Type B pancreatic cell (in vitro differentiated cells): ENCODE results near the gene PHKB. TPM values are rescaled to one million over a fixed set of nuclear protein-coding genes. Genes with fewer than 3 reads are reported as not detected.

Experiments
- DNase-seq: peaks from one replicate; pipeline ENCODE4 v3.0.0; 2021; ENCODE audit warnings: mixed read lengths; ENCODE audit not compliant: unreplicated experiment; ENCODE audit errors: extremely low spot score
- H3K27ac Mint-ChIP-seq: 2 replicates; pipeline ENCODE4 v1.8.0; 2021; ENCODE audit warnings: mild to moderate bottlenecking, mixed read lengths
- H3K27me3 Mint-ChIP-seq: 2 replicates; pipeline ENCODE4 v1.8.0; 2021; ENCODE audit warnings: mixed read lengths
- H3K36me3 Mint-ChIP-seq: 2 replicates; pipeline ENCODE4 v1.8.0; 2021; ENCODE audit warnings: mixed read lengths
- H3K4me1 Mint-ChIP-seq: one replicate; pipeline ENCODE4 v1.8.0; 2021; ENCODE audit warnings: mixed read lengths; ENCODE audit not compliant: unreplicated experiment
- H3K4me3 Mint-ChIP-seq: 2 replicates; pipeline ENCODE4 v1.8.0; 2021; ENCODE audit warnings: mild to moderate bottlenecking, mixed read lengths
- H3K9me3 Mint-ChIP-seq: 2 replicates; pipeline ENCODE4 v1.8.0; 2021; ENCODE audit warnings: mixed read lengths
- CTCF ChIP-seq: fragments of 200-600 bp; sonication (generic); conservative IDR thresholded peaks from 2 replicates; pipeline ENCODE4 v1.5.0; 2021; ENCODE audit warnings: antibody characterized with exemption, mild to moderate bottlenecking
- total RNA-seq: library from RNA; stranded (reverse); gene quantifications from 2 replicates; pipeline ENCODE4 v1.2.1, GENCODE V29; 2021; ENCODE audit warnings: low replicate concordance

Gene PHKB
- total RNA-seq, 1 donor from 2014 or later: 72.9 TPM

- Mint-ChIP-seq H3K27ac (no peak overlapping the region), H3K4me3 (no peak overlapping the region), H3K4me1 (no peaks in the 10 kb centered on the region), H3K9me3 (no peaks in the 10 kb centered on the region), H3K36me3 (peaks cover 22% of the 10 kb centered on the region), H3K27me3 (no peaks in the 10 kb centered on the region)
- TF ChIP-seq CTCF: no peak
- no peak for DNase-seq
Observed at GRCh38 chr16:47700857-47701587, 239.9 kb downstream of the PHKB start.

DNA sequence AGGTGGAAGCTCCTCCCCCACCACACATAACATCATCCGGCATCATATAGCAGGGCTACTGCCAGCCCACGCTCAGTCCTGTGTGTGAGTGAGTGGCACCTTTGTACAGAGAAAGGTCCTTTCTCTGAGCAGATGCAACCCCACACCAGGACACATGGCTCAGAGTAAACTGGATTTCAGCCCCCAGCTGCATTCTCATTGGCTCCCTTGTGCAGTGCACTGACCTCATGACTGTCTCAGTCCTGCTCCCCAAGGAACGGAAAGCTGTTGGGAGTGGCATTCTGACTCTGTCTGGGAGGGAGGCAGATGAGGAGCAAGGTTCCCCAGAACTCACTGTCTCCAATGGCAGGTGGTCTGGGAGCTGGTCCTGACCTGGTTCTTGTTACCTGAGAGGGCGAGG, 244.1 kb downstream of the PHKB start:
- no peak for DNase-seq
- no peak for TF ChIP-seq CTCF
- no peaks in the 10 kb centered on the region for H3K9me3 Mint-ChIP-seq
- no peaks in the 10 kb centered on the region for H3K4me1 Mint-ChIP-seq
- peaks cover 5% of the 10 kb centered on the region for H3K36me3 Mint-ChIP-seq
- H3K27ac Mint-ChIP-seq: no peak overlapping the region
- no peak overlapping the region for H3K4me3 Mint-ChIP-seq
- no peaks in the 10 kb centered on the region for H3K27me3 Mint-ChIP-seq

GRCh38 chr16:47711809-47712208, 250.7 kb downstream of the PHKB start:
- Mint-ChIP-seq H3K4me1 (peaks cover 4% of the 10 kb centered on the region), H3K27me3 (peaks cover 4% of the 10 kb centered on the region)

DNA sequence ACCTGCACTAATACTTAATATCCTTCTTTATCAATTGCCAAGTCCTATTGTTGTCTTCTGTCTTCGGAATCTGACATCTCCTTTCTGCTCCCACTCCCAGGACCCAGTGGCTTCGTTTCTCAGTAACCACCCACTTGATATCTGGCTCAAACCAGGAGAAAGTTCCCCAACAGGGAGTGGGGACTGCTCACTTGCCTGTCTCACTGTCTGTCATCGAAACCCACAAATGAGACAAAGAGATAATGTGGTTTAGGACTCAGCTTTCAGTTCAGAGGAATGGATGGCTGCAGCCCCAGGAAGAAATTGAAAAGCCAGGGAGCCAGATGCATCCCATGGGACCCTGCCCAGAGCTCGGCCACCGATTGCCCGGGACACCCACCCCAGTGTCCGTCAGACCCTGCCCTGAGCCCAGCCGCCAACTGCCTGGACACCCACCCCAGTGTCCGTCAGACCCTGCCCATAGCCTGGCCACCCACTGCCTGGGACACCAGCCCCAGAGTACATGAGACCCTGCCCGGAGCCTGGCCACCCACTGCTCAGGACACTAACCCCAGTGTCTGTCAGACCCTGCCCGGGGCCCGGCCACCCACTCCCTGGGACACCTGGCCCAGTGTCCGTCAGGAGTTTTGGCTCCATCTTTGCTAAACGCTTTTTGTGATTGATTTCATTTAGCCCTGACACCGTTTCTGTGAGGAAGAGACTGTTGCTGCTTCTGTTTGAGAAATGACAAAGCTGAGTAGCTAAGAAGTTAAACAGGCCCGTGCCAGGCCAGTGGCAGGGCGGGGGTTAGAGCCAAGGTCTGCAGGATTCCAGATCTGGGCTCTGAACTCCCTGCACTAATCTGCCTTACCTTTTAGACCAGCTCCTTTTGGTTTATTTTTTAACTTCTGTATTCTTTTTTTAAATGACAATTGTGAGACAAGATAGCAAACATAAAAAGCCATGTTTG, 251.4 kb downstream of the PHKB start:
- Mint-ChIP-seq H3K27me3 (peaks cover 4% of the 10 kb centered on the region), H3K9me3 (no peaks in the 10 kb centered on the region), H3K4me1 (peaks cover 4% of the 10 kb centered on the region), H3K4me3 (no peak overlapping the region), H3K27ac (peak overlapping the region; percentile 30), H3K36me3 (no peaks in the 10 kb centered on the region)
- no peak for DNase-seq
- TF ChIP-seq CTCF: no peak

More at GRCh38 chr16:47711809-47712208, 250.7 kb downstream of the PHKB start:
- Mint-ChIP-seq H3K36me3 (no peaks in the 10 kb centered on the region), H3K27ac (peak overlapping the region; percentile 8), H3K4me3 (no peak overlapping the region), H3K9me3 (no peaks in the 10 kb centered on the region)
- no peak for DNase-seq
- no peak for TF ChIP-seq CTCF

- Mint-ChIP-seq H3K27me3 (peaks cover 4% of the 10 kb centered on the region), H3K27ac (peak overlapping the region; percentile 30), H3K36me3 (no peaks in the 10 kb centered on the region), H3K4me1 (peaks cover 4% of the 10 kb centered on the region), H3K4me3 (no peak overlapping the region), H3K9me3 (no peaks in the 10 kb centered on the region)
- no peak for TF ChIP-seq CTCF
- no peak for DNase-seq
Observed at GRCh38 chr16:47713225-47713595, 252.1 kb downstream of the PHKB start.
